Stimulated activated memory B cell treated with anti-CD40 and anti-IgM and Interleukin-4, amounts not matched to agents 10 μg/mL and 1 μg/mL and 100 μg/mL, for 72 hours (primary cell): ENCODE results near the gene TCP10L.
"Not testable (repeated sequence)": the region's sequence is repeated elsewhere in the genome, so short reads cannot be mapped to it uniquely, and the experiment has no call there.

Experiments
- ATAC-seq: fragments of 150-1000 bp; cut with Tn5 transposase; 2 replicates; pipeline ENCODE4 v1.10.0; 2021
- H3K27ac Mint-ChIP-seq: one replicate; pipeline ENCODE4 v1.8.0; 2022; ENCODE audit warnings: mild to moderate bottlenecking, mixed read lengths
- H3K27me3 Mint-ChIP-seq: one replicate; pipeline ENCODE4 v1.8.0; 2022; ENCODE audit warnings: mixed read lengths
- H3K36me3 Mint-ChIP-seq: one replicate; pipeline ENCODE4 v1.8.0; 2022; ENCODE audit warnings: mixed read lengths
- H3K4me1 Mint-ChIP-seq: one replicate; pipeline ENCODE4 v1.8.0; 2022; ENCODE audit warnings: mixed read lengths
- H3K4me3 Mint-ChIP-seq: one replicate; pipeline ENCODE4 v1.8.0; 2022; ENCODE audit warnings: mild to moderate bottlenecking, moderate library complexity, mixed read lengths
- H3K9me3 Mint-ChIP-seq: one replicate; pipeline ENCODE4 v1.8.0; 2022; ENCODE audit warnings: mixed read lengths

TCP10L gene

DNA sequence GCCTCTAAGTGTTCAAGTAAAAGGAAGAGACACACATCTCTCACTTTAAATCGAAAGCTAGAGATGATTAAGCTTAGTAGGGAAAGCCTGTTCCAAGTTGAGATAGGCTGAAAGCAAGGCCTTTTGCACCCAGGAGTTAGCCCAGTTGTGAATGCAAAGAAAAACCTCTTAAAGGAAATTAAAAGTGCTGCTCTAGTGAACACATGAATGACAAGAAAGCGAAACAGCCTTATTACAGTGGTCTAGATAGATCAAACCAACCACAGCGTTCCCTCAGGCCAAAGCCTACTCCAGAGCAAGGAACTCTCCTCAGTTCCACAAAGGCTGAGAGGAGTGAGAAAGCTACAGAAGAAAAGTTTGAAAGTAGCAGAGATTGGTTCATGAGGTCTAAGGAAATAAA lies 14.9 kb downstream of the TCP10L start:
- no peak overlapping the region for H3K4me3 Mint-ChIP-seq
- no peaks in the 10 kb centered on the region for H3K36me3 Mint-ChIP-seq
- H3K27ac Mint-ChIP-seq, result no peak overlapping the region
- ATAC-seq, result no peak
- peaks cover 29% of the 10 kb centered on the region for H3K27me3 Mint-ChIP-seq
- peaks cover 16% of the 10 kb centered on the region for H3K4me1 Mint-ChIP-seq
- H3K9me3 Mint-ChIP-seq, result no peaks in the 10 kb centered on the region

DNA sequence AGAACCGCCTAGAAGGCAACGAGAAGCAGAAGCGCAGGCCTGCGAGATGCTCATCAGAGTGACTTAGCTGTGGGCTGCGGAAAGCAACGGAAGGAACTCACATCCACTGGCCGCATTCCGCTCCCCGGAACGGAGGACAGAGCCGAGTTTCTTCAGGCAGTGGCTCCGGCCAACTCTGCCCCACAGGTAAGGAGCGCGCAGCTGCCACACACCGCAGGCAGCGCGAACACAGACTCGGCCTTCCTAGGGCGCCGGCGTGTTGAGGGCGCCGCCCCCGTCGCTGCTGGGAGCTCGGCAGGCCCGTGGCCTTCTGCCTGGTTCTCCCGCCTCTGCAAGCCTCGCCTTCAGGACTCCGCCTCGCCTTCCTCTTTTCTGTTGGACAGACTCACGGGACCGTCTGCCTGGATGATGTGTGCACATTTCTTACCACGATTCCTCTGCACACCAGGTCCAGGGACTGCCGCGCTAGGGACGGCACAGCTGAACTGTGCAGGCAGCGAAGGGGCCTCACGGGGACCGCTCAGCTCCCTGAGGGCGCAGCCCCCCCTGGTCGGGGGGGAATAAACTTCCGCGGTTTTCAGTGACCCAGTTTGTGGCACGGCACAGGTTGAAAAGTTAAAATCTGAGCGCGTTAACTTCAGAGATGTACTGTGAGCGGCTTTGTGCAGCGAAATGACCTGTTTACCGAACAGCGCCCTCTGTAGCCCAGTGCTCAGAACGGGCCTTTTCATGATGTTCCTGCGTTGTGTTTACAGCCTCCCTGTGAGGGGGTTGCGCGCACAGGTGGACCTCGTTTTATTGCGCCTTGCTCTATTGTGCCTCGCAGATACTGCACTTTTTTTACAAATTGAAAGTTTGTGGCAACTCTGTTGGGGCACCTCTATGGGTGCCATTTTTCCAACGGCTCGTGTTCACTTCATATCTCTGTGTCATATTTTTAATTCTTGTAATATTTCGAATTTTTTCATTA lies 15.8 kb downstream of the TCP10L start:
- Mint-ChIP-seq H3K27me3 (peaks cover 30% of the 10 kb centered on the region), H3K4me1 (peaks cover 16% of the 10 kb centered on the region), H3K4me3 (peak overlapping the region; percentile 77), H3K9me3 (peaks cover 2% of the 10 kb centered on the region), H3K27ac (peak overlapping the region; percentile 22), H3K36me3 (peaks cover 6% of the 10 kb centered on the region)
- ATAC-seq, result peak; percentile 91

DNA sequence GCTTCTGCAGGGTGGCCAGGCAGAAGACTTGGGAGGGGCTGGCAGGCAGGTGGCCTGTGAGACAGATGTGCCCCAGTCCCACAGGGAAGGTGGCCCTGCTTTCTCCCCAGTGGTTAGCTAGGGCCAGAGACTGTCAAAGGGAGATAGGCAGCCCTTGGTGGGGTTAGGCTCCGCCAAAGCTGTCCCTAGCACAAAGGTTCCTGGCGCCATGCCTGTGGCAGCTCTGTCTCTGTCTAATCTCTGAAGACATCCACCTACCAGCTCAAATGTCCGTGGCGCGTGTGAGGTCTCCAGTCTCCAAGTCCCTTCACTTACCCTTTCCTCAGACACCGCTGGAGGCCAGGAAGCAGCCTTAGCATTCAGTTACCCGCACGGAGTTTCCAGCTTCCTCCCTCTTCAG lies 17.7 kb downstream of the TCP10L start:
- Mint-ChIP-seq H3K9me3 (peaks cover 4% of the 10 kb centered on the region), H3K4me1 (peaks cover 16% of the 10 kb centered on the region), H3K4me3 (no peak overlapping the region), H3K27ac (no peak overlapping the region), H3K27me3 (peaks cover 28% of the 10 kb centered on the region), H3K36me3 (peaks cover 8% of the 10 kb centered on the region)
- ATAC-seq, result no peak

DNA sequence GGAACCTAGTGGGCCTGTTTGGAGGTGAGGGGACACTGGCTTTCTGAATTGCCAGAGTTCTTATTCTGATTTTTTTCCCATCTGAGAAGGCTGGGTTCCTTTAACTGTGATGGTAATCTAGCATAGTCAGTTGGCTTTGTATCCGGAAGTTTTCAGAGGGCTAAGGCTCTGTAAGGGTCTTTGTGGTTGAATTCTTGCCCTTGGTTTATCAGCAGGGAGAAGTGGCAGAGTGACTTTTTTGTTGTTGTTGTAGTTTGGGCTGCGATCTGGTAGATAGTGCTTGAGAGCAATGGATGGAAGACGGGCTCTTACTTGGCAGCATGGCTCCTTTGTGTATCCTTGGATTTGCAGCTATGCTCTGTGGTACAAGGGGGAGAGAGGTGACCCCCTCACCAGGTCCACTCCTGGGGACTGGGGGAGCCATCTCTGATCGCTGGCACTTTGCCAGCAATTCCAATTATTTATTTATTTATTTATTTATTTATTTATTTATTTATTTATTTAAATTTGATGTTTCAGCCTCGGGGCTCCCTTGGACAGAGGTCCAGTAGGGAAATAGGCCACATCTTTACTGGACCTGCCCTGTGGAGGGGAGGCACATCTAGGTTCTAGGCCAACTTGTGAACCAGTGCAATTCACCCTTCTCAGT lies 18.5 kb downstream of the TCP10L start:
- Mint-ChIP-seq H3K4me1 (peaks cover 16% of the 10 kb centered on the region), H3K36me3 (peaks cover 8% of the 10 kb centered on the region), H3K27ac (no peak overlapping the region), H3K27me3 (peaks cover 28% of the 10 kb centered on the region), H3K4me3 (no peak overlapping the region), H3K9me3 (peaks cover 4% of the 10 kb centered on the region)
- no peak for ATAC-seq

DNA sequence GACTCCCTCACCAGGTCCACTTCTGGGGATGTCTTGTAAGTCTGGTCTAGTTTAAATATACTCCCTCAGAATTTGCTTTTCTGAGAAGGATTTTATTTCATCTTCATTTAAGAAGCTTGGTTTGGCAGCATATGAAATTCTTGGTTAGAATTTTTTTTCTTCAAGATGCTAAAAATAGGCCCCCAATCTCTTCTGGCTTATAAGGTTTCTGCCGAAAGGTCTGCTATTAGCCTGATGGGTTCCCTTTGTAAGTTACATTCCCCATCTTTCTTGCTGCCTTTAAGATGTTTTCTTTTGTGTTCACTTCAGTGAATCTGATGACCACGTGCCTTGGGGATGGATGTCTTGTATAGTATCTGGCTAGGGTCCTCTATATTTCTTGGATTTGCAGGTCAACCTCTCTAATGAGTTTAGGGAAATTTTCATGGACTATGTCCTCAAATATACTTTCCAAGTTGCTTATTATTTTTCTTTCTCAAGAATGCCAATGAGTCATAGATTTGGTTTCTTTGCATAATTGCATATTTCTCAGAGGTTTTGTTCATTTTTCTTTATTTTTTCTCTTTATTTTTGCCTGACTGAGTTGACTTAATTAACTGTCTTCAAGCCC lies 19.4 kb downstream of the TCP10L start:
- Mint-ChIP-seq H3K36me3 (peaks cover 8% of the 10 kb centered on the region), H3K4me1 (peaks cover 16% of the 10 kb centered on the region), H3K27me3 (peaks cover 28% of the 10 kb centered on the region), H3K9me3 (peaks cover 4% of the 10 kb centered on the region), H3K27ac (no peak overlapping the region), H3K4me3 (no peak overlapping the region)
- ATAC-seq, result no peak

DNA sequence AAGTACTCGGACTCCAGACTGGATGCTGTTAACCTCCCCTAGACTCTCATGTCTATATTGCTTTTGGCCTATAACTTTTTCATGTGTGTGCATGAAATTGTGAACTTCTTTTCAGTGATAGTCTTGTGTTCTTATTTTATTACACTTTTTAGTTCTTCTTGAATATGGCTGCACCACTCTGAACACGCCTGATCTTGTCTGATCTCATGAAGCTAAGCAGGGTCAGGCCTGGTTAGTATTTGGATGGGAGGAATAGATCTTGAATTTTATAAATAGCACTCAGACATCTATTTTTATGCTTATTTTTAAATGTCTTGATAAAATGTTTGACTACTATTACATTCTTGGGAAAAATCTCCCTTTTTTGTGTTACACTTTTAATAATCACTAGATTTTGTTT lies 22.4 kb downstream of the TCP10L start:
- Mint-ChIP-seq H3K9me3 (peaks cover 4% of the 10 kb centered on the region), H3K4me3 (no peak overlapping the region), H3K4me1 (no peaks in the 10 kb centered on the region), H3K27ac (no peak overlapping the region), H3K27me3 (peaks cover 28% of the 10 kb centered on the region), H3K36me3 (peaks cover 8% of the 10 kb centered on the region)
- no peak for ATAC-seq

DNA sequence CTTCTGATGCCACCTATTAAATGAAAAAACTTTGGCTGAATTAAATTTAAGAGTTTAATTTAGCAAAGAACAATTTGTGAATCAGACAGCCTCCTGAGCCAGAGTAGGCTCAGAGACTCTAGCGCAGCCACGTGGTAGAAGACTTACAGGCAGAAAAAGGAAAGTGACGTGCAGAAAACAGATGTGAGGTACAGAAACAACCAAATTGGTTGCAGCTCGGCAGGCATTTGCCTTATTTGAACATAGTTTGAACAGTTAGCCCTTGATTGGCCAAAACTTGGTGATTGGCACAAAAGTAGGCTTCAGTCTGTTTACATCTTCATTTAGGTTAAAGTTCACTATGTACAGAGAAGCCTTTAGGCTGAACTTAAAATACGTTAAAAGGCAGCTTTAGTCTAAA lies 22.9 kb downstream of the TCP10L start:
- Mint-ChIP-seq H3K9me3 (peaks cover 4% of the 10 kb centered on the region), H3K4me1 (no peaks in the 10 kb centered on the region), H3K27me3 (peaks cover 28% of the 10 kb centered on the region), H3K27ac (no peak overlapping the region), H3K4me3 (no peak overlapping the region), H3K36me3 (peaks cover 8% of the 10 kb centered on the region)
- no peak for ATAC-seq

DNA sequence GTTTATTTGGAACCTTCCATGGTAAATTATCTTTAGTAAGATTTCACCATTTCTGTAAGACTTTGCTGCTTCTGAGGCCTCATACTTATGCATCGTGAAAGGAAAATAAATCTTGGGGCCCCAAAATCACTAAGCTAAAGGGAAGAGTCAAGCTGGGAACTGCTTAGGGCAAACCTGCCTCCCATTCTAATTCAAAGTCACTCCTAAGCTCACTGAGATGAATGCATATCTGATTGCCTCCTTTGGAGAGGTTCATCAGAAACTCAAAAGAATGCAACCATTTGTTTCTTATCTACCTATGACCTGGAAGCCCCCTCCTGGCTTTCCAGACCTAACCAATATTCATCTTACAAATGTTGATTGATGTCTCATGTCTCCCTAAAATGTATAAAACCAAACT lies 23.8 kb downstream of the TCP10L start:
- H3K36me3 Mint-ChIP-seq, H3K4me3 Mint-ChIP-seq, H3K27ac Mint-ChIP-seq, H3K9me3 Mint-ChIP-seq, H3K4me1 Mint-ChIP-seq, ATAC-seq: not testable (repeated sequence)
- peaks cover 20% of the 10 kb centered on the region for H3K27me3 Mint-ChIP-seq

DNA sequence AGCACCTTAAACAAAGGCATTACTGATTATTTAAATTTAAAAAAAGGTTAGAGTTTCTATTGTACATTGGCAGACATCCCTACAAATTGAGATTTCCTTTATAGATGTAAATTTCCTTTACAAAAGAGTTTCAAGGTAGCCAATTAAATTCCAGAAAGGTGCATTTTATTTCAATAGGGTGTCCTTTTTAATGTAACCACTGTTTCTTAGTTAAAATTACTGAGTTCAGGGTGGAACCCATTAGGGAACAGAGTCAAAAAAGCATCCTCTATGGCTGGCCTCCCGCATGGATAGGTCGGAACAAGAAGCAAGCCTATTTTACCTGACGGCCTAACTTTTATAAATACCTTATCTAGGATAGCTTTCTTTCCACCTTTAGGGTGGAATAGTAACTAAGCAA lies 24.4 kb downstream of the TCP10L start:
- no peak for ATAC-seq
- Mint-ChIP-seq H3K36me3 (peaks cover 8% of the 10 kb centered on the region), H3K4me1 (no peaks in the 10 kb centered on the region), H3K27me3 (peaks cover 14% of the 10 kb centered on the region), H3K4me3 (no peak overlapping the region), H3K9me3 (peaks cover 4% of the 10 kb centered on the region), H3K27ac (no peak overlapping the region)

DNA sequence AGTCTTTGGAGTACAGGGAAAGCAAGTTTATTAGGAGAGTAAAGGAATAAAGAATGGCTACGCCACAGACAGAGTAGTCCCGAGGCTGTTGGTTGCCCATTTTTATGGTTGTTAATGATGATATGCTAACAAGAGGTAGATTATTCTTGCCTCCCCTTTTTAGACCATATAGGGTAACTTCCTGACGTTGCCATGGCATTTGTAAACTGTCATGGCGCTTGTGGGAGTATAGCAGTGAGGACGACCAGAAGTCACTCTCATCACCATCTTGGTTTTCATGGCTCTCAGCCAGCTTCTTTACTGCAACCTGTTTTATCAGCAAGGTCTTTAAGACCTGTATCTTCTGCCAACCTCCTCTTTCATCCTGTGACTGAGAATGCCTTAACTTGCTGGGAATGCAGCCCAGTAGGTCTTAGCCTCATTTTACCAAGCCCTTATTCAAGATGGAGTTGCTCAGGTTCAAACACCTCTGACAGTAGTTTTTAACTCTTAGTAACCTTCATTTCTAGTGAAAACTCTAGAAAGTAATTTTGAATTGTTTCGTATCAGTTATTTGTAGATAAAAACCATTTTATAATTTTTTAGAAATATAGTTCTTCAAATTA lies 26.2 kb downstream of the TCP10L start:
- H3K9me3 Mint-ChIP-seq, result no peaks in the 10 kb centered on the region
- ATAC-seq, result no peak
- H3K36me3 Mint-ChIP-seq, result no peaks in the 10 kb centered on the region
- no peaks in the 10 kb centered on the region for H3K4me1 Mint-ChIP-seq
- H3K27ac Mint-ChIP-seq, result no peak overlapping the region
- H3K4me3 Mint-ChIP-seq, result no peak overlapping the region
- H3K27me3 Mint-ChIP-seq, result no peaks in the 10 kb centered on the region

DNA sequence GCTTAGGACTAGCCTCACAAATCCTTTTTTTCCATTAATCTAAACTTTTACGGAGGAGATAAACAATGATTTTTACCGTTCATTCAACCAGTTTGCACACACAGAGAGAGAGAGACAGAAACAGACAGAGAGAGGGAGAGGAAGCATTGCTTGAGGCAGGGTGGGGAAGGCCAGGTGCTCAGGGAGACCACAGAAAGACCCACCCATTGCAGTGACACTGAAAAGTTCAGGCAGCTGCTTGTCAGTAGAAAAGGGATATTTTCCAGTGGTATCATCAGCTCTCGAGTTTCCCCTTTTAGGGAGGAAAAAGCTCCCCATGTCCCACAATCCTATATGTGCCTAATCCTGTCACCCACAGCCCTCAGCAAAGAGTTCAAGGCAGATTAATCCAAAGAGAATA lies 27.2 kb downstream of the TCP10L start:
- ATAC-seq, result no peak
- Mint-ChIP-seq H3K36me3 (no peaks in the 10 kb centered on the region), H3K9me3 (no peaks in the 10 kb centered on the region), H3K27ac (no peak overlapping the region), H3K4me1 (no peaks in the 10 kb centered on the region), H3K27me3 (no peaks in the 10 kb centered on the region), H3K4me3 (no peak overlapping the region)

DNA sequence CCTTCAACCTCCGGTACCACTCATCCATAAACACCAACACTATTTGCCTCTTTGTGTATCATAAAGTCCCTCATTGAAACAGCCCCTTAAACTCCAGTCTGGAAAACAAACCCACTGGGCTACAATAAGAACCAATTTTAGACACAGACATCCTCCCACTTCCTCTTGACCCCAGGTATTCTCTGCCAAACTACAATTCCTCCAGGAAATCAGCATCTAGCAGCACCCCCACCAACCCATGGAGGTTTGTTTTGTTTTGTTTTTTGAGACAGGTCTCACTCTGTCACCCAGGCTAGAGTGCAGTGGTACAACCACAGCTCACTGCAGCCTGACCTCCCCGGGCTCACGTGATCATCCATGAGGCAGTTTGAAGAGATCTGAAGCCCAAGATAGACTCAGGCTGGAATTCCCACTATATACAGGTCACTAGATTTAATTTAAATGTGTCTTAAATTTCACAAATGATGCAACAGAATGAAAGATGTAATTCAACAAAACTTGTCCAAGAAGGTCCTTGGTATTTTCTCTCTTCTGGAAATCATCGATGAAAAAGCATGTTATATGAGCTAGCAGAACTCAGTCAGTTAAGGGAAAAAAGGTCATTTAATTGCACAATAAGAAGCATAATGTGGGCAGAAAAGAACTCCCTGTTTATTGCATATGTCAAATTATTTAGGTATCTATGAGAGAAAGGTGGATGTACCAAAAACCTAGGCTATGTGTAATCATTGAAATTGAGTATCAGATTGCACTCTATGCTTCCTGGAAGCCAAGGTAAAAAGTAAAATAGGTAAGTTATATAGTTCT lies 30.3 kb downstream of the TCP10L start:
- no peak for ATAC-seq
- H3K36me3 Mint-ChIP-seq, result no peaks in the 10 kb centered on the region
- no peaks in the 10 kb centered on the region for H3K4me1 Mint-ChIP-seq
- no peaks in the 10 kb centered on the region for H3K9me3 Mint-ChIP-seq
- no peak overlapping the region for H3K4me3 Mint-ChIP-seq
- H3K27ac Mint-ChIP-seq, result no peak overlapping the region
- H3K27me3 Mint-ChIP-seq, result peaks cover 9% of the 10 kb centered on the region

DNA sequence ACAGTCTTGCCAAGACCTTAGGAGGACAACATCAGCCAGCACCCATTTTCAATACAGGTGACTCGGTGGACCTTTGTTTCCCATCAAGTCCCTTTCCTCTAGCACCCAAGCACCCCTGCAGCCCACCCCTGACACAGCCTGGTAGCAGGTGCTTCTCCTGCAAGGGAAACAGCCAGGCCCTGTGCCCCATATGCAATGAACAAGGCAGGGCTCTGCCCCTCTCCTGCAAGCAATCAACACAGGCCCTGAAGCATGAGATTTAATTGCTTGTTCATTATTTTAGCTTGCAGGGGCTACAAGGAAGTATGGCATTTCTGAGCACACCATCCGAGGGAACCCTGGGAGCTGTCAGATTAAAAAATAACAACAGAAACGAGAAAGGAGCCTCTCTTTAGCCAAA lies 35.4 kb downstream of the TCP10L start:
- H3K4me1 Mint-ChIP-seq, result no peaks in the 10 kb centered on the region
- H3K36me3 Mint-ChIP-seq, result no peaks in the 10 kb centered on the region
- H3K9me3 Mint-ChIP-seq, result no peaks in the 10 kb centered on the region
- no peak overlapping the region for H3K4me3 Mint-ChIP-seq
- H3K27ac Mint-ChIP-seq, result no peak overlapping the region
- no peak for ATAC-seq
- peaks cover 34% of the 10 kb centered on the region for H3K27me3 Mint-ChIP-seq

DNA sequence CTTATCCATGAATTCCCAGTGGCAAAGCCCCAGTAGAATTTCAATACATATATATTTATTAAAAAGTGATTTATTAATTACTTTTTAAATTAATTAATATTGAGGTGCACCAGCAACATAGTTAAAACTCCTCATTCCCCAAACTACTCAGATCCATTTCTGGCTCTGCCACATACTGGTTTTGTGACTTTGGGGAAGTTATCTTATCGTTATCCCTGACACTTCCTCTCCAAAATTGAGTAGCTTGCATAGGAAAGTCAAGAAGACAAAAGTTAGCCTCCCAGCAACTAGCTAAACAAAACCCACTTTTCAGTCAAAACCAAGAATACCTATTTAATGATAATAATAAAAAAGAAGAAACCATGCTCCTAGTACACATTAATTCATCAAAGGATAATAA lies 35.9 kb downstream of the TCP10L start:
- no peak for ATAC-seq
- H3K4me3 Mint-ChIP-seq, result no peak overlapping the region

DNA sequence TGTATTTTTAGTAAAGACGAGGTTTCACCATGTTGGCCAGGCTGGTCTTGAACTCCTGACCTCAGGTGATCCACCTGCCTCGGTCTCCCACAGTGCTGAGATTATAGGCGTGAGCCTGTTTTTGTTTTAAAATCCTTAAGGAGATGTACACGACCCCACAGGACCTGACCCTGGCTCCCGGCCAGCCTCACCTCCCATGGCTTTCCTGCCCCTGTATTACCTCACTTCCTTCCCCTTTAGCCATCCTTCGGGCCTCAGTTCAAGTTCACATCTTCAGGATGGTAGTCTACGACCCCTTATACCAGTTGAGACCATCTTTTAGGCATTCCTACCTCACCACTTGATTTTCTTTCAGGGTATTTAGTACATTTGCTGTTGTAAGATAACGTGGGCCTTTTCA lies 36.3 kb downstream of the TCP10L start:
- Mint-ChIP-seq H3K4me1 (no peaks in the 10 kb centered on the region), H3K9me3 (no peaks in the 10 kb centered on the region), H3K27ac (no peak overlapping the region), H3K27me3 (peaks cover 34% of the 10 kb centered on the region), H3K36me3 (no peaks in the 10 kb centered on the region), H3K4me3 (no peak overlapping the region)
- ATAC-seq, result no peak

More for the DNA sequence above, 35.9 kb downstream of the TCP10L start:
- no peaks in the 10 kb centered on the region for H3K4me1 Mint-ChIP-seq
- H3K27me3 Mint-ChIP-seq, result peaks cover 34% of the 10 kb centered on the region
- H3K36me3 Mint-ChIP-seq, result no peaks in the 10 kb centered on the region
- no peaks in the 10 kb centered on the region for H3K9me3 Mint-ChIP-seq
- H3K27ac Mint-ChIP-seq, result no peak overlapping the region
